ENCODE results near the gene PI4KB. TPM values are rescaled to one million over a fixed set of nuclear protein-coding genes. Genes with fewer than 3 reads are reported as not detected.
A peak's percentile ranks its signal among the peaks of the same experiment; 100 is the strongest.

The PI4KB gene
- total and polyA plus RNA-seq, 2 of the 4 experiments (the other 2 are of a cell fraction) = 82.4 to 94.5 TPM

- Histone ChIP-seq H3K9ac (ENCODE audit: low read depth, low read length) (peak within 1 kb of the TSS; percentile 67), H2BK120ac (ENCODE audit: low read depth, low read length) (peak within 1 kb of the TSS; percentile 71), H3K9me3 (ENCODE audit: control insufficient read depth, insufficient read depth, low read length) (no peaks in the 10 kb centered on the region), H2AK9ac (replicated peaks; ENCODE audit: low read depth, low read length, poor library complexity) (peak within 1 kb of the TSS; percentile 99), H2AK5ac (ENCODE audit: low read depth, low read length) (peak within 1 kb of the TSS; percentile 78), H4K91ac (ENCODE audit: insufficient read depth, low read depth, low read length) (peak within 1 kb of the TSS; percentile 90), H3K4ac (ENCODE audit: low read depth, low read length) (peak within 1 kb of the TSS; percentile 96), H3K4me2 (ENCODE audit: low read depth, low read length) (peak within 1 kb of the TSS; percentile 63), H2AFZ (replicated peaks; ENCODE audit: low read length, poor library complexity) (peak within 1 kb of the TSS; percentile 97), H3K14ac (replicated peaks; ENCODE audit: low read depth, low read length) (peak within 1 kb of the TSS; percentile 90), H3K23ac (ENCODE audit: low read depth, low read length) (peak within 1 kb of the TSS; percentile 92), H2BK15ac (ENCODE audit: low read depth, low read length) (peak within 1 kb of the TSS; percentile 63; the same call in 2 of the 3 replicates), H4K8ac (ENCODE audit: low read depth in 2 of 2, low read length in 2 of 2) (peak within 1 kb of the TSS; percentile 66 to 93), H2BK5ac (ENCODE audit: low read depth, low read length, poor library complexity, severe bottlenecking) (peak within 1 kb of the TSS; percentile 89), H3K4me3 (ENCODE audit: insufficient read depth, low read depth, low read length) (peak within 1 kb of the TSS; percentile 59), H3K4me1 (ENCODE audit: control insufficient read depth, insufficient read depth, low read length) (peaks cover 5% of the 10 kb centered on the region; the same call in 1 of the 2 replicates), H3K36me3 (ENCODE audit: control insufficient read depth, insufficient read depth, low read length) (peaks cover 16% of the 10 kb centered on the region), H3K9me1 (ENCODE audit: insufficient read depth, low read length) (no peaks in the 10 kb centered on the region), H3K27me3 (ENCODE audit: control insufficient read depth, insufficient read depth, low read length) (no peaks in the 10 kb centered on the region), H4K5ac (ENCODE audit: low read depth, low read length) (peak within 1 kb of the TSS; percentile 31), H3K56ac (ENCODE audit: extremely low read depth, insufficient read depth, low read length) (peak within 1 kb of the TSS; percentile 77), H4K20me1 (ENCODE audit: insufficient read depth, low read length) (peaks cover 16% of the 10 kb centered on the region; the same call in 1 of the 2 replicates), H3K27ac (ENCODE audit: insufficient read depth, low read length) (peak within 1 kb of the TSS; percentile 84), H2BK20ac (ENCODE audit: low read depth, low read length) (peak within 1 kb of the TSS; percentile 16; the same call in 1 of the 2 replicates), H3K79me1 (ENCODE audit: low read depth in 1 of 2, low read length in 2 of 2) (peaks cover 13 to 47% of the 10 kb centered on the region in 2 experiments), H3K18ac (ENCODE audit: low read depth, low read length) (peak within 1 kb of the TSS; percentile 51)
- no peak for TF ChIP-seq RCOR1 (IDR thresholded peaks at IDR 0.05; ENCODE audit: insufficient replicate concordance, low read length)
- no peak for TF ChIP-seq RFX5 (IDR thresholded peaks at IDR 0.05; ENCODE audit: low read depth, low read length)
- TF ChIP-seq BHLHE40 (IDR thresholded peaks at IDR 0.05; ENCODE audit: low read depth, low read length) = peak; percentile 47
- TF ChIP-seq CEBPB (IDR thresholded peaks at IDR 0.05; ENCODE audit: low read depth, low read length) = no peak
- TF ChIP-seq CTCF (conservative IDR thresholded peaks at IDR 0.05; ENCODE audit: low read depth, low read length) = no peak
- TF ChIP-seq POLR2A (IDR thresholded peaks at IDR 0.05; ENCODE audit: low read depth, low read length) = peak; percentile 64
- TF ChIP-seq MAZ (IDR thresholded peaks at IDR 0.05; ENCODE audit: borderline replicate concordance, low read depth, low read length) = peak; percentile 79
- no peak for TF ChIP-seq NFE2L2 (IDR thresholded peaks at IDR 0.05; ENCODE audit: low read depth, low read length)
- TF ChIP-seq MAFK (IDR thresholded peaks at IDR 0.05; ENCODE audit: low read depth, low read length) = no peak
- TF ChIP-seq FOS (IDR thresholded peaks at IDR 0.05; ENCODE audit: low read depth, low read length) = peak; percentile 87; the same call in 1 of the 2 replicates
- WGBS, 2 experiments (ENCODE audit: extremely low coverage in 2 of 2, insufficient read length in 1 of 2) = 1% methylated on average over 31 of the region's 74 CpGs; no CpG with 5 or more reads in 1 of the 2 experiments
- ATAC-seq (ENCODE audit: low read depth) (peak; percentile 90), DNase-seq (peak; percentile 100)
- BruUV-seq (replicated peaks) = no TSS peak
- dilution Hi-C loops (cut with HindIII; ENCODE audit: low sequenced_read_pairs, unreplicated experiment) = no loop called here
- in situ Hi-C loops (cut with MboI; ENCODE audit: low sequenced_read_pairs) = no loop called here
- POLR2A ChIA-PET (ENCODE audit: unreplicated experiment) = interaction anchor here (0.9 kb wide), 1 partner anchor 43 kb away, joined by 3 read pairs; no protein-coding TSS in a partner anchor
- CTCF ChIA-PET = no interaction called here
- intact Hi-C loops (cut with micrococcal nuclease) = loop anchor here (1.0 kb wide), 1 partner anchor 86 kb away; no protein-coding TSS in a partner anchor
These were observed 45.0 kb downstream of the PI4KB start, which contains the start of gene ZNF687 for GRCh38 chr1:151281969-151282882. Gene ZNF687, plus strand, starts transcription at chr1:151282299. Its CDS starts 3,993 bp downstream, at chr1:151286292.

Measured in IMR-90 (cell line).